Renal cortex interstitium (tissue), 11 donors: ENCODE data around the gene BRSK2. TPM values are rescaled to one million over a fixed set of nuclear protein-coding genes. Genes with fewer than 3 reads are reported as not detected.

Experiments used
- DNase-seq, 11 donors: peaks; one replicate each; pipeline ENCODE4 v3.0.0-alpha.2; 2013; ENCODE audit warnings: low read depth in 9 of 11, low spot score in 4 of 11; ENCODE audit errors: extremely low read depth in 1 of 11
- polyA plus RNA-seq, 3 donors: library from polyadenylated mRNA; unstranded; fragments of 120-200 nt; gene quantifications; one replicate each; pipeline ENCODE4 v1.2.1, GENCODE V29; 2013; ENCODE audit not compliant: insufficient read length in 3 of 3

The BRSK2 gene
- polyA plus RNA-seq, 3 donors, result 0.56 to 1.7 (median 1.4) TPM

GRCh38 chr11:1510928-1511327 lies 121.2 kb downstream of the BRSK2 start:
- DNase-seq, result no peak

GRCh38 chr11:1511937-1512496 lies 122.3 kb downstream of the BRSK2 start:
- DNase-seq, result no peak

Other genes starting within 250 kb of the BRSK2 start
- under 1 TPM; 0.01 to 0.03 (median 0.03) TPM for gene MUC5AC, start 232.0 kb upstream of the BRSK2 start, polyA plus RNA-seq
- under 1 TPM; 0.01 to 0.09 (median 0.05) TPM for gene MUC5B, start 166.9 kb upstream of the BRSK2 start, polyA plus RNA-seq
- gene TOLLIP, start 80.3 kb upstream of the BRSK2 start, polyA plus RNA-seq, result 10 to 100 TPM; 35.9 to 50.1 (median 47.8) TPM
- 10 to 100 TPM; 30.0 to 34.9 (median 30.0) TPM for gene MOB2, start 96.8 kb downstream of the BRSK2 start, polyA plus RNA-seq
- 1 to 10 TPM; 2.5 to 6.6 (median 4.2) TPM for gene DUSP8, start 182.3 kb downstream of the BRSK2 start, polyA plus RNA-seq
- gene KRTAP5-1, start 195.3 kb downstream of the BRSK2 start, polyA plus RNA-seq, result 1 to 10 TPM in 1 of 3 donors, under 1 TPM in 1, not detected in 1; 0.13 to 1.7 TPM
- gene KRTAP5-2, start 208.4 kb downstream of the BRSK2 start, polyA plus RNA-seq, result not detected
- gene KRTAP5-3, start 218.5 kb downstream of the BRSK2 start, polyA plus RNA-seq, result not detected
- not detected for gene KRTAP5-4, start 232.2 kb downstream of the BRSK2 start, polyA plus RNA-seq
- gene KRTAP5-5, start 239.8 kb downstream of the BRSK2 start, polyA plus RNA-seq, result not detected